ENCODE measurements around the gene FIGN.

FIGN gene

GRCh38 chr2:163662141-163662780 is 73.5 kb downstream of the FIGN start:
- no peak for DNase-seq (ENCODE audit: low read depth)

GRCh38 chr2:163659224-163659623 is 76.6 kb downstream of the FIGN start:
- DNase-seq (ENCODE audit: low read depth), result no peak

GRCh38 chr2:163658556-163658955 is 77.3 kb downstream of the FIGN start:
- DNase-seq (ENCODE audit: low read depth), result no peak

DNA sequence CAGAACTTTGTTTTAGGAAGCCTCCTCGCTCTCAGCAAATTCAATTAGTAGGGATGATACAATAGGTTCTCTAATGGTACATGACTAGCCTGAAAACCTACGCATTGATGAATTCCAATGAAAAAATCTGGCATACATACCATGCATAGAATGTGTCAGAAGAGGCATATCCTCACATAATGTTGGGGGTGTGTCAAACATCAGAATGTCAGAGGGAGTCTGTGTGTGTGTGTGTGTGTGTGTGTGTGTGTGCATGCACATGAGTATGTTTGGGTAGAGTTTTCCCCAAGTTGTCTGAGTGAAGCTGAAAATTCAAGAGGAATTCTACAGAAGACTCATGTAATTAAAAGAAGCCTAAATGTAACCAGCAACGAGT is 78.5 kb downstream of the FIGN start:
- no peak for DNase-seq (ENCODE audit: low read depth)

DNA sequence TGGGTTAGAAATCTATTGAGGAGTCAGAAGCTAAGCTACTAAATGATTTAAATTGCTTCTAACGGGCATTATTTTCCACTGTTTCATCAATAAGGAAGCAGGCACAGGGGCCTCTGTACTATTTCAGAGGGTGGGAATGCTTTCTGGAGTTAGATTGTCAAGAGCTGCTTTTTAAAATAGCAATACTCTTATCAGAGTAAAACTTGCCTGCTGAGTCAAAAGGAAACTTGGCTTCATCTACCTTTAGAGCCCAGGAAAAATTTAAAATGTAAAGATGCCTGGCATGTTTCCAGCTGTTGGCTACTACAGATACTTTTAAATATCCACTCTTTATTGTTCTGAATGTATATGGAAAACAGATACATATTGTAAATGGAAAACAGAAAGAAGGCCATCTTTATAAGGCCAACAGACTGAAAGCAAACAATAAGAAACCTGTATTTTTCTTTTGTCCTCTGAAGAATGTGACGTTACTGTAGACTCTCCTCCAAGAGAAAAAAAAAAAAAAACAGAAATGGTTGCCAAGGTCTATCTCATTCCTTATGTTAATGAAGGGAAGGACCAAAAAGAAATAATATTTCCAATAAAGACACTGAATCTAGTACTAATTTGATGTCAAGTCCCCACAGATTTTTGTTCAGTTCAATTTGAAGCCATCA is 79.1 kb downstream of the FIGN start:
- no peak for DNase-seq (ENCODE audit: low read depth)

DNA sequence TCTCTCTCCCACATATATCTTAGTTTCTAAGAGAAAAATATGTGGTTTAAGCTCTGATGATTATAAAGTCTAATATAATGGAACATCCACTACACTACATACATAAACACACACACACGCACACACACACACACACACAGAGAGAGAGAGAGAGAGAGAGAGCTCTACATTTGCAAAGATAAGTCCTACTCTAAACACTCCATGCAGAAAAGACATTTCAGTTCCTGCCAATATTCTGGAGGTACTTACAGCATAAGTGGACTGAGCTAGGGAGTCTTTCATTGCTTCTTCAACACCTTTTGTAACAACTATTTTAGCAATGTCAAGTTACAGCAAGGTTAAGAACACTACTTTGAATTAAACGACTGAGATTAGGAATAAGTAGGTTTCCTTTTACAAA is 80.1 kb downstream of the FIGN start:
- DNase-seq (ENCODE audit: low read depth), result no peak

DNA sequence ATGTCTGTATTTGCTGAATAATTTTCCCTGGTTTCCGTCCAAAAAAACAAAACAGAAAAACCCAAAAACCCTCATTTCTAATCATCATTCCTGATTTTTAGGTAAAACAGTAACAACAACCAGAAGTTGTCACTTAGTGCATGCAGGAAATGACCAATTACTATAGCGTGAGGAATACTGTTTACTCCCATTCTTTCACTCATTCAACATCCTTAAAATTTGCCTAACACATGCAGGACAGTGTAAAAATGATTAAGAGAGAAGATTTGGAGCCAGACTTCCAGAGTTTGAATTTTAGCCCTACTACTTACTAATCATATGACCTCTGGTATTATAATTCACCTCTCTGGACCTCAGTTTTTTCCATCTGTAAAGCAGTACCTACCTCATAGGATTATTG is 83.1 kb downstream of the FIGN start:
- no peak for DNase-seq (ENCODE audit: low read depth)

- DNase-seq (ENCODE audit: low read depth), result no peak
Measured at GRCh38 chr2:163649080-163649479, 86.7 kb downstream of the FIGN start.

DNA sequence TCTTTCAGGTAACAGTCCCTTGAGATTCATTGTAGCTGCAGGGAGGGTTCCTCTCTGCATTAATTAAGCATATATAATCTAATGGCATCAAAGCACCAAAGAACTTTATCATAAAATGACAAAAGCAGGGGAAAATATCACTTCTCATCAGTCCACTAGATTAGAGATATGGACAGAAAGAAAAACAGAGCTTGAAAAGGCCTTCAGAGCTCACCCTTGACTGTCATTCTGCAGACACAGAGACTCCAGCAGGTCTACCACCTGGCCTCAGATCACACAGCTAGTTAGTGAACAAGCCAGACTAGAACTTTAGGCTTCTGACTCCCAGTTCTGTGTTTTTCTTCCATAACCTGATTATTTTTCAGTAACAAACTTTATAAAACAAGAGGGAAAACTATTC is 88.5 kb downstream of the FIGN start:
- no peak for DNase-seq (ENCODE audit: low read depth)

- no peak for DNase-seq (ENCODE audit: low read depth)
Measured at GRCh38 chr2:163646687-163647086, 89.1 kb downstream of the FIGN start.

DNA sequence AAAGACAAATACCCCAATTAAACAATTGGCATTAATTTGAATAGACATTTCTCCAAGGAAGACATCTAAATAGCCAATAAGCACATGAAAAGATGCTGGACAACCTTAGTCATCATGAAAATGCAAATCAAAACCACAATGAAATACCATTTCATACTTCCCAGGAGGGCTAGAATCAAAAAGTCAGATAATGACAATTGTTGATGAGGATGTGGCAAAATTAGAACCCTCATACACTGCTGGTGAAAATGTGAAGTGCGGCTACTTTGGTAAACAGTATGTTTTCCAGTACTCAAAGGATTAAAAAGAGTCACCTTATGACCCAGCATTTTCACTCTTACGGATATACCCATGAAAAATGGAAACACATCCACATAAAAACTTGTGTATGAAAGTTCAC is 91.6 kb downstream of the FIGN start:
- DNase-seq (ENCODE audit: low read depth), result no peak

DNA sequence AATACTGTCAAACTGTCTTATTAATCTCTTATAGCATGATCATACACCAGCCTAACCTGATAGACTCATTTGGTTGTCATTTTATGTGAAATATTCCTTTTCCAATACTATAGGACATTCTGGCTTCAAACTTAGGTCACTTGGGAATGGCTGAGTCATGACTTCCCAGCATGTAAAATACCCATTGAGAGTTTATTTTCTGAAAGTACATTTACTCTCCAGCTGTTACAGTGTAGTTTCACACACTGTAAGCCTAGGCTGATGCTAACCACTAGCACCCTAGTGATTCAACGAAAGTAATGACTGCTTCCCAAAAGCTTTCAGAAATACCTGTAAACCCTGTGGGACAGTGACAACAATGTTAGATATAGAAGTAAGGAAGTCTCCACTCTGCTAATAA is 93.8 kb downstream of the FIGN start:
- no peak for DNase-seq (ENCODE audit: low read depth)

DNA sequence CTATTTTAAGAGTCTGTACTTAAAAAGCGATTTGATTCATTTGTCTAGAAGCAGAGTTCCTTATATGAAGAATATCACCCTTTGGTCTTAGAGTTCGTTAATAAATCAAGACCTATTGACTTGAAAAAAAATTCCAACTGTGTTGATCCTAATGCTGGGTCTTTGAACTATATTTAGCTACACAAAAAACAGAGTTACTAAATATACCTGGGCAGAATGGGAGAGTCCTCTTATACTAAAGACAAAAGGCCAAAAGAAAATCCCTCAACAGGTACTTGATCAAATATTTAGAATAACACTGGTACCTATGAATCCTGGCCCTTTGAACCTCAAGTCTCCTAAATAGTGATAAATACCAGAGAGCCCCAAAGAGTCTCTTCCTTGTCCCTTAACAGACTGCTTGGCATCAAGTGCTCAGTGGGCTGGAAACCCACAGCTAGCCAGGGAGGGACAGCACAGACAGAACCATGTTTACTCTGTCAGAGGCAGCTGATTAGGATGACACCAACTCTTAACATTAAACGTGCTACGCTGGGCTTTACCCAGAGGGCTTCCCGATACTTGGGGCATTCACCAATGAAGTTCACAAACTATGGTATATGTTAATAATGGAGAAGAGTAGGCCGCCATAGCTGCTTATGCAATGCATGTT is 95.1 kb downstream of the FIGN start:
- DNase-seq (ENCODE audit: low read depth), result no peak

GRCh38 chr2:163637871-163638270 is 97.9 kb downstream of the FIGN start:
- DNase-seq (ENCODE audit: low read depth), result no peak

- DNase-seq (ENCODE audit: low read depth), result no peak
Measured at GRCh38 chr2:163633291-163633690, 102.5 kb downstream of the FIGN start.

GRCh38 chr2:163630836-163631235 is 105.0 kb downstream of the FIGN start:
- no peak for DNase-seq (ENCODE audit: low read depth)

GRCh38 chr2:163626639-163627109 is 109.1 kb downstream of the FIGN start:
- DNase-seq (ENCODE audit: low read depth), result no peak

GRCh38 chr2:163626208-163626607 is 109.6 kb downstream of the FIGN start:
- no peak for DNase-seq (ENCODE audit: low read depth)

DNA sequence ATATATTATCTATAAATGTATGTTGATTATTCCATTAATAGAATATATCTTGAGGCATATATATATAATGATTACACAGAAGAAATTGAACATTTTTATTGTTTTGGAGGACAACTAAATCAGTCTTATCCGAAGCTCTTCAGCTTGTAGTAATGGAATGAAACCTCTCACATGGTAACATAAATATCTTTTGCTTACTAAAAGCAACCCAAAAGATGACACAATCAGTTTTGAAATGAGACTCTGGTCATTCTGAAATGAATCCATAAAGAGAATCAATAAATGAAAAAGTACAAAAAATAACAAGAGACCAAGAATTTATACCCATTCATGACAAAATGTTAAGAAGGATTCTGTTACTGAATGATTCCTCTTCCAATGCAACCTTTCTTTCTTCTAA is 110.2 kb downstream of the FIGN start:
- DNase-seq (ENCODE audit: low read depth), result no peak

DNA sequence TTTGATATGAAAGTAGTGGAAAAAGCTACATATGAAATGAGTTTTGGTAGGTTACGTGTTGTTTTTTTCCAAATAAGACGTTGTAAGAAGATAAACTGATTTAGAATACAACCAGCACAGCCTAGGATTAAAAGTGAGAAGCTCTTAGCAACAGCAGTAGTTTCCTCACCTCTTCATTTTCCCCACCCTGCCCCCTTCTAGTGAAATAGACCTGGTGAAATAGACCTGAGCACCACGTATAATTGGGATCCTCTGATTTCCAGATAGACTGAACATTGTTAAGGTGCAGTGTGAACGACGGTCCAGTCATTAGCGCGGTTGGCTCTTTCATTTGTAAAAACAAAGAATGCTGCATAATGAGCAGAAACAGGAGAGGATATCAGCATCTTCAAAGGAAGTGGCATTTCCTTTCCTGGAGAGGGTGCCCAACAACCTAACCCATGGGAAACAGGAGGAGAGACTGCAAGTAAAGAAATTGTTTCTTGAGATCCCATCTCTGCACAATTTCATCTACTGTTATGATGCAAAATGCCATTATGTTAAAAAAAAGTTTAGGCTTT is 114.3 kb downstream of the FIGN start:
- no peak for DNase-seq (ENCODE audit: low read depth)

GRCh38 chr2:163617517-163617916 is 118.3 kb downstream of the FIGN start:
- no peak for DNase-seq (ENCODE audit: low read depth)

GRCh38 chr2:163613266-163613731 is 122.5 kb downstream of the FIGN start:
- no peak for DNase-seq (ENCODE audit: low read depth)

DNA sequence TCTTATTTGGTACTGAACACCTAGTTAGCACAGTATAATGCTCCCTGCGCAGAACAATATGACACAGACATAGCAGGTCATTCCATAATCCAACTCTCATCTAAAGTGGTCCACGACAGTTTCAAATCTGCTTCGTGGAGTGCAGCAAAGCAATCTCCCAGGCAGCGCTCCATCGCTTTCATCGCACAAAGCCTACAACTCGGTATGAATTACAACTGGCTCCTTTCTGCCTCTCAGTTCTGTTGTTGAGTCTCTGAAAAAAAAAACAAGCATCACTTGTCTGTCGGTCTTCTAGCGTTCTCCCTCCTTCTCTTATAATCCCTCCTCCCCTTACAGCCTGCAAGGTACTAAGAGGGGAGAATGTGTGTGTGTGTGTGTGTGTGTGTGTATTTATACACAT is 123.5 kb downstream of the FIGN start:
- no peak for DNase-seq (ENCODE audit: low read depth)

Data from activated T-cell treated with anti-CD3 and anti-CD28 coated beads for 1 hour (primary cell).